AG08396 (cell line): ENCODE data around the gene OST4.
"Not testable (repeated sequence)": the region's sequence is repeated elsewhere in the genome, so short reads cannot be mapped to it uniquely, and the experiment has no call there.

ENCODE experiments used
- DNase-seq: peaks from one replicate; pipeline ENCODE4 v3.0.0; 2012; ENCODE audit warnings: low spot score, mixed read lengths

The OST4 gene

DNA sequence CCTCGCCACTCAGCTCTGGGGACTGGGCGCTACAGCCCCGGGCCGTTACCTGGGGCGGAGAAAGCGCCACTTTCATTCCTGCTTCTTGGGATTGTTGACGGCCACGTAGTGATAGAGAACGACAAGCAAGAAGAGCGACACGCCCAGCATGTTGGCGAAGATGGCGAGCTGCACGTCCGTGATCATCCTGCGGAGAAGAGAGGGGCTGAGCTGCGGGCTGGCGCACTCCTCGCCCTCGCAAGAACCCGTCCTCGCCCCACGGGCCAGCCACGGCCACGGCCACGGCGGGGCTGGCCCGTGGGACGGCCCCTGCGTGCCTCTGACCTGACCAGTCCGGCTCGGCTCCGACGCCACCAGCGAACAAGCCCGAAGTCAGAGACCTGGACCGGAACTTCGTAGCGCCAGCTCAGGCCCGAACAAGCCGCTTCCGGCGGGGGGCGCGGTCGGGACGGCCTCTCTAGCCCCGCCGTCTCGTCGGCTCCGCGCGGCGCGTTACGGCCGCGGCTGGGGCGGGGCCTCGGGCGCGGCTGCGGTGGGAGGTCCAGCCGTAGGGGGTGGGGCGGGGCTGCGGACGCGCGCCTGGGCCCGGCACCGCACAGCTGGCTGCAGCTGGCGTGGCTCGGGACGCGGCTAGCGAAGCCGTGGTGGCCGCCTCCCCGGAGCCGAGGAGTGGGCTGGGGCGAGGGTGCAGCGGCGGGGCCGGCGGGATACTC is at the start of gene OST4:
Gene OST4, minus strand, starts transcription at position 378 of the 713 bp plus-strand sequence.
- DNase-seq, result peak; percentile 97

DNA sequence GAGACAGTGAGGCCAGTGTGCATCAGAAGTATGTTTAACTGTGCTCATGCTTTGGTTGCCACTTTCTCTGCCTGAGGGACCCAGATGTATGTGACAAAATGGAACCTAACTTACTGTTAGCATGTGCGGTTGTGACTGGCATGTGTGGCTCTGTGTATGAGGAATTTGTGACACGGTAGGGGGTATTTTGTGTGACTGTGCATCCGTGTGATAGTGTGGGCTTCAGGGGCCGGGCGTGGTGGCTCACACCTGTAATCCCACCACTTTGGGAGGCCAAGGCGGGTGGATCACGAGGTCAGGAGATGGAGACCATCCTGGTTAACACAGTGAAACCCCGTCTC is 47.8 kb upstream of the OST4 start:
- not testable (repeated sequence) for DNase-seq

DNA sequence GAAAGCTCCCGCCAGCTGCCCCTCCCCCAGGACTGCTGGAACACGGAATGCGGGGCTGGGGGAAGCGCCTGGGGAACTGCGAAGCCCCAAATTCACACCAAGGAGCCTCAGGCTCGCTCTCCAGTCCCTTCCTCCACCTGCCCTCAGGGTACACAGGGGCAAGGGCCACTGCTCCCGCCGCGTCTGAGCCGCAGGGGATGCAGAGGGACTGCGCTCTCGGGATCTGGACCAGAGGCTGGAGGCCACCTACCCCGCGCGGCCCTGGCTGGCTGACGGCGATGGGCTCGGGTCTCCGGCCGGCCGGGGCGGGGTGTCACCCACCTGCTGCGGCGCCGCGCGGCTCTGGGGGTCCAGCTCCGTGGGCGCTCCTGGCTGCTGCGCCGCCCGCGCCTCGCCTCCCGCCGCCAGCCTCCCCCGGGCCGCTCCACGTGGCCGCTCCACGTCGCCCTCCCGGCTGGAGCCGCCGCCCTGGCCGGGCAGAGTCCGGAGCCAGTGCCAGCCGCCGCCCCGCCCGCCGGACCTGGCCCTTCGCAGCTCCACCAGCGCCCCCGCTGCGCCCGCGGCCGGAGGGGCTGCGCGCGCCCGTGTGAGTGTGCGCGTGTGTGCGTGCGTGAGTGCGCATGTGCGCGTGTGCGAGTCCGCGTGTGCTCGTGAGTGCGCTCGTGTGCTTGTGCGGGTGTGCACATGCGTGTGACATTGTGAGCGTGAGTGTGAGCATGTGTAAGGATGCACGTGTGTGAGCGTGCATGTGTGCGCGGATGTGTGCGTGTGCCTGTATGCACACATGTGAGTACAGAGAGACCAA is 47.3 kb upstream of the OST4 start, which contains the start of gene CGREF1:
Gene CGREF1, minus strand, starts transcription at position 604 of the 805 bp plus-strand sequence. CDS start 14,762 bp downstream, outside the sequence.
- DNase-seq, result peak; percentile 48

DNA sequence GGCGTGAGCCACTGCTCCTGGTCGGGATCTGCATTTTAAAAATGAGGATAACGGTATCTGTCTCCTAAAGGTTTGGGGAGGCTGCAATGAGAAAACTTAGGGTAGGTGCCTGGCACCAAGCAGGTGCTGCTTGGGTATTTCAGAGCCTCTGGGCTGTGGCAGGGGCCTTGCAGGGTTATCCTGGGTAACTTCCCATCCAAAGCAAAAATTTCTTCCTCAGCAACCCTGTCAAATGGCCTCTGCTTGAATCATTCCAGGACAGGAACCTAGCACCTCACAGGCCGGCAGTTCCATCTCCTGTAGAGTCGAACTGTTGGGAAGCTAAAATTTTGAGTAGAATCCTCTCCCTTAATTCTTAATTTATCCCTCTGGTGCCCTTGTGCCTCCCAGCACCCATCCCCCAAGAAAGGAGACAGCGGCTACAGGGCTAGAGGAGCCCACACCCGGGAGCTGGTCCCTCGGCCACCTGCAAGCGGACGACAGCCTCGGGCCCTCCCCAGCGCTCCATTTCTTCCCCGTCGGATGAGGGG is 46.6 kb upstream of the OST4 start:
- no peak for DNase-seq

DNA sequence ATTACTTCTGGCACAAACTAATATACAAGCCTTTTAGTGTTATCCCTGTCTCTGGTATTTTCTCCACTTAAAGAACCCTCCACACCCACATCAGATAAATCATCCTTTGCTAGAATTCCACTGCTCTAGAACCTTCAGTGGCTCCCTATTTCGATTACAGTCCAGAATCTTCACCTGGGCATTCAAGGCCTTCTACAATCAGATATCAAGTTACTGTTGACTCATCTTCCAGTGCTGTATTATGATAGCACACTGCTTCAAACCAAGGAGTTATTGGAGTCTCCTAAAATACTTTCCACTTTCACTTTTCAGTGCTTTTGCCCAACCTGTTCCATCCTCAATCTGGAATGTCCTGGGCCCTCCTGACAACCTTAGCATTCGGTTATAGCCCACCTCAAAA is 44.1 kb upstream of the OST4 start:
- DNase-seq, result no peak

DNA sequence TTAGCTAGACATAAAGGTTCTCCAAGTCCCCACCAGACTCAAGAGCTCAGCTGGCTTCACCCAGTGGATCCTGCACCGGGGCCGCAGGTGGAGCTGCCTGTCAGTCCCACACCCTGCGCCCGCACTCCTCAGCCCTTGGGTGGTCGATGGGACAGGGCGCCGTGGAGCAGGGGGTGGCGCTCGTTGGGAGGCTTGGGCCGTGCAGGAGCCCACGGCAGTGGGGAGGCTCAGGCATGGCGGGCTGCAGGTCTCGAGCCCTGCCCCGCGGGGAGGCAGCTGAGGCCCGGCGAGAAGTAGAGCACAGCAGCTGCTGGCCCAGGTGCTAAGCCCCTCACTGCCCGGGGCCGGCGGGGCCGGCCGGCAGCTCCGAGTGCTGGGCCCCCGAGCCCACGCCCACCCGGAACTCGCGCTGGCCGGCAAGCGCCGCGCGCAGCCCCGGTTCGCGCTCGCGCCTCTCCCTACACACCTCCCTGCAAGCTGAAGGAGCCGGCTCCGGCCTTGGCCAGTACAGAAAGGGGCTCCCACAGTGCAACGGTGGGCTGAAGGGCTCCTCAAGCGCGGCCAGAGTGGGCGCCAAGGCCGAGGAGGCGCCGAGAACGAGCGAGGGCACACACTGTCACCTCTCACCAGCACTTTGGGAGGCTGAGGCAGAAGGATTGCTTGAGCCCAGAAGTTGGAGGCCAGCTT is 40.1 kb upstream of the OST4 start:
- not testable (repeated sequence) for DNase-seq

DNA sequence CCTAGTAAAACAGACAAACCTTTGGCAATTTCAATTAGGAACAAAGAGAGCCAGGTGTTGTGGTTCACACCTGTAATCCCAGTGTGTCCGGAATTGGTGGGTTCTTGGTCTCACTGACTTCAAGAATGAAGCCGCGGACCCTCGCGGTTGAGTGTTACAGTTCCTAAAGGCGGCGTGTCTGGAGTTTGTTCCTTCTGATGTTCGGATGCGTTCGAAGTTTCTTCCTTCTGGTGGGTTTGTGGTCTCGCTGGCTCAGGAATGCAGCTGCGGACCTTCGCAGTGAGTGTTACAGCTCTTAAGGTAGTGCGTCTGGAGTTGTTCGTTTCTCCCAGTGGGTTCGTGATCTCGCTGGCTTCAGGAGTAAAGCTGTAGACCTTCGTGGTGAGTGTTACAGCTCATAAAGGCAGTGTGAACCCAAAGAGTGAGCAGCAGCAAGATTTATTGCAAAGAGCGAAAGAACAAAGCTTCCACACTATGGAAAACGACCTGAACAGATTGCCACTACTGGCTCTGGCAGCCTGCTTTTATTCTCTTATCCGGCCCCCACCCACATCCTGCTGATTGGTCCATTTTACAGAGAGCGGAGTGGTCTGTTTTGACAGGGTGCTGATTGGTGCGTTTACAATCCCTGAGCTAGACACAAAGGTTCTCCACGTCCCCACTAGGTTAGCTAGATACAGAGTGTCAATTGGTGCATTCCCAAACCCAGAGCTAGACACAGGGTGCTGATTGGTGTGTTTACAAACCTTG is 39.3 kb upstream of the OST4 start:
- DNase-seq, result not testable (repeated sequence)

GRCh38 chr2:27109083-27109482 is 37.6 kb upstream of the OST4 start:
- no peak for DNase-seq

- no peak for DNase-seq
Measured at GRCh38 chr2:27108221-27108620, 36.8 kb upstream of the OST4 start.

- no peak for DNase-seq
Measured at GRCh38 chr2:27105981-27106380, 34.5 kb upstream of the OST4 start.

- no peak for DNase-seq
Measured at GRCh38 chr2:27102329-27102728, 30.9 kb upstream of the OST4 start.

GRCh38 chr2:27100036-27100435 is 28.6 kb upstream of the OST4 start:
- no peak for DNase-seq

- no peak for DNase-seq
Measured at GRCh38 chr2:27099334-27099955, 28.0 kb upstream of the OST4 start.

- no peak for DNase-seq
Measured at GRCh38 chr2:27097341-27097740, 25.9 kb upstream of the OST4 start.

DNA sequence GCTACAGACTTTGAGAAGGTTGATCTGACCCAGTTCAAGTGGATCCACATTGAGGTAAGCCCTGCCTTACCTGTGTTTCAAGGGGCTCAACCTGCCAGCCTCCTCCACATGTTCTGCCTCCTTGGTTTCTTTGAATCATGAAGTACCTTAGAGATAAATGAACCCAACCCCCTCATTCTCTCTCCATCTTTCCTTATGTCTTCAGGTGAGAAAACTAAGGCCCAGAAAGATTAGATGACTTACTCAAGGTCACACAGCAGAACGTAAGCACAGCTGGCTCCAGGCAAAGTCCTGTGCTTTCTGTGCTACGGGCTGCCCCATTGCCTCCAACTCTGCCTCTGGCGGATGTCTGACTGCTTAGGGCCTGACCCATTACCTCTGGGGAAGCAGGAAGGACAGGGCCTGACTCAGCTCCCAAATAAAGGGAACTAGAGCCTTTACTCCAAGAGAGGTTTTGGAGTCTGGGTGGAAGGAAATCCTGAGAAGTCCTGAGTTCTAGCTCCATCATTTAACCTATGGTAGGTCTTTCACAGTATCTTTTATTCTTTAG is 25.4 kb upstream of the OST4 start:
- no peak for DNase-seq

DNA sequence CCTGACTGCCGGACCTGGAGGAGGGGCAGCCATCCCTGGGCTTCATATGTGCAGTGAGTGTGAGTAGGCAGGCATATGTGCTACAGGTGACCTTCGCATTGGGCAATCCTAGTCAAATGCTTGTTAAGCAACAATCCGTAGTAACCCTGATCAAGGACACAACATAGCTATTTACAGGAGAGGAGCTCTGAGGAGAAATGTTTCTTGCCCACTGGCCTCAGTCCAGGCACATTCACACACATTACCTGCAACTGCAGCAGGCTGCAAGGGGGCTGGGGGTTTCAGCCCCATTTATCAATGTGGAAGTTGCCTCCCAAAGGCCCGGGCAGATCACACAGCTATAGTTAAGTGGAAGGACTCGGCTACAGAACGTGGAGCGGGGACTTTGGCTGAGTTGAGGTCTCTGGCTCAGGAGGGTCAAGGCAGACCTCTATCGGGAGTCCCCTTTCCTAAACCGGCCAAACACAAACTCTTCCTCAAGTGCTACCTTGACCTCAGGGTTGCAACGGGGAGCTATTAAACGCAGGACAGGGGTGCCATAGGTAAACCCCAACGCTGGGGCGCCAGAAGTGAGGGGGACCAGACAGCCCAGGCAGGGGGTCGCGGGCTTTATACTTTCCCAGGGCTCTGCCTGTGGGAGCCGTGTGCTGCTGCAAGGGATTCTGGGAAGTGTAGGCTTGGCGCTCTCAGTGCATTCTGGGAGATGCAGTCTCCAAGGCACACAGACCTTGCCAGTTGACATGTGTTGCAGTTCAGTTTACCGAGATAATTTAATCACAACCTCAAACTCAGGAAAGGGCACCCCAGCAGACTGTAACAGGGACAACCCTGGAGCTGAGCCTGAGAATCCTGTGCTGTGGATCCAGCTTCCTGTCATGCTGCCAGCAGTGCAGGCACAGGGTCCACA is 24.5 kb upstream of the OST4 start:
- DNase-seq, result peak; percentile 85

- DNase-seq, result no peak
Measured at GRCh38 chr2:27095427-27095744, 23.9 kb upstream of the OST4 start.

GRCh38 chr2:27094353-27094984 is 23.0 kb upstream of the OST4 start:
- DNase-seq, result no peak
